ENCODE measurements around the gene PHIP.

PHIP gene

DNA sequence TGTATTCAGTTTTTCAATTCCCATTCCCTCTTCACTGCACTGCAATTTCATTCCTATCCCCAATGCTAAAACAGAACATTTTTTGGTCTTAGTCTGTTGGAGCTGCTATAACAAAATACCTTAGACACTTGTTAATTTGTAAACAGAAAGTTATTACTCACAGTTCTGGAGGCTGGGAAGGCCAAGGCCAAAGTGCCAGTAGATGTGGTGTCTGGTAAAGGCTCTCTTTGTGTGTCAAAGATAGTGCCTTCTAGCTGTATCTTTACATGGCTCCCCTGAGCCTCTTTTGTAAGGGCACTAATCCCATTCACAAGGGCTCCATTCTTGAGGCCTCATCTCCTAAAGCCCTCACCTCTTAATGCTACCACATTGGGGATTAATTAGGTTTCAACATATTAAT is 40.0 kb downstream of the PHIP start:
- Histone ChIP-seq H3K36me3 (ENCODE audit: control insufficient read depth, insufficient read depth, low read length) (peaks cover 4% of the 10 kb centered on the region), H3K4me3 (ENCODE audit: low read depth, low read length) (no peak overlapping the region), H3K9ac (ENCODE audit: low read depth, low read length) (no peak overlapping the region), H3K4me1 (ENCODE audit: control insufficient read depth, insufficient read depth, low read length) (no peaks in the 10 kb centered on the region), H3K9me3 (ENCODE audit: control insufficient read depth, insufficient read depth, low read length) (no peaks in the 10 kb centered on the region), H3K27me3 (ENCODE audit: control insufficient read depth, insufficient read depth, low read length) (no peaks in the 10 kb centered on the region)

DNA sequence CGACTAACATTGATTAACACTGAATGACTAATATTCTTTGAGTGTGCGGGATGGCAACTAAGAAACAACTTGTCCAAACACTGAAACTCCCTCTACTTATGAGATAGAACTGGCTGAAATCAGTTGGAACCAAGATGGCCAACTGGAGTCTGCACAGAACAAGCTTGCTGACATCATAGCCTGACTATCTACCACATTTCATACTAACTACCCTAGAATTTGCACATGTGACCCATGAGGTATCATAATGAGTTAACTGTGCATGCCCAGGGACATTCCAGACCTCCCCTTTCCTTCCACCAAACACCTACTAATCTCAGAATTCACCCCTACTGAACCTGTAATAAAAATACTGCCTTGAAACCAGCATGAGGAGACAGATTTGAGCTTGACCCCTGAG is 43.2 kb downstream of the PHIP start:
- Histone ChIP-seq H3K36me3 (ENCODE audit: control insufficient read depth, insufficient read depth, low read length) (peaks cover 4% of the 10 kb centered on the region), H3K27me3 (ENCODE audit: control insufficient read depth, insufficient read depth, low read length) (no peaks in the 10 kb centered on the region), H3K4me1 (ENCODE audit: control insufficient read depth, insufficient read depth, low read length) (no peaks in the 10 kb centered on the region), H3K9me3 (ENCODE audit: control insufficient read depth, insufficient read depth, low read length) (no peaks in the 10 kb centered on the region), H3K9ac (ENCODE audit: low read depth, low read length) (no peak overlapping the region), H3K4me3 (ENCODE audit: low read depth, low read length) (no peak overlapping the region)

GRCh38 chr6:79033279-79033678 is 44.8 kb downstream of the PHIP start:
- peaks cover 4% of the 10 kb centered on the region for H3K36me3 ChIP-seq (ENCODE audit: control insufficient read depth, insufficient read depth, low read length)
- no peak overlapping the region for H3K4me3 ChIP-seq (ENCODE audit: low read depth, low read length)
- H3K9me3 ChIP-seq (ENCODE audit: control insufficient read depth, insufficient read depth, low read length): no peaks in the 10 kb centered on the region
- no peak overlapping the region for H3K9ac ChIP-seq (ENCODE audit: low read depth, low read length)
- H3K27me3 ChIP-seq (ENCODE audit: control insufficient read depth, insufficient read depth, low read length): no peaks in the 10 kb centered on the region
- H3K4me1 ChIP-seq (ENCODE audit: control insufficient read depth, insufficient read depth, low read length): no peaks in the 10 kb centered on the region

GRCh38 chr6:79031821-79032590 is 46.0 kb downstream of the PHIP start:
- Histone ChIP-seq H3K4me3 (ENCODE audit: low read depth, low read length) (no peak overlapping the region), H3K27me3 (ENCODE audit: control insufficient read depth, insufficient read depth, low read length) (no peaks in the 10 kb centered on the region), H3K36me3 (ENCODE audit: control insufficient read depth, insufficient read depth, low read length) (no peaks in the 10 kb centered on the region), H3K4me1 (ENCODE audit: control insufficient read depth, insufficient read depth, low read length) (no peaks in the 10 kb centered on the region), H3K9me3 (ENCODE audit: control insufficient read depth, insufficient read depth, low read length) (no peaks in the 10 kb centered on the region), H3K9ac (ENCODE audit: low read depth, low read length) (no peak overlapping the region)

DNA sequence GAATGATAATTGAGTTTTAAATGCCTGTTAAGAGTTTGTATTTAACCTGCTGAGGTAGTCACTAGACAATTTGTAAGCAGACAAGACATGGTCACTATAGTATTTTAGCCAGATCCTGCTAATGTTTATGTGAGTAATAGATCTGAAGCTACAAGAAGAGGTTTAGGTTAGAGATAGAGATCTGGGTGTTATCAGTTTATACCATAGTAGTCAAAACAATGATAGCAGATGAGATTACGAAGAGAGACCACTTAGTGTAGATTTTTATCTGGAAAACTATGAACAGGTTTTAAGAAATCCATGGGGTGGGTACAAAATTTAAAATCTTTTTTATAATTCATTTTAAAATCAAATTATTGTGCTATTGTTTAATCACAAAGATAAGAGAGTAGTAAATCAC is 47.5 kb downstream of the PHIP start:
- H3K36me3 ChIP-seq (ENCODE audit: control insufficient read depth, insufficient read depth, low read length): no peaks in the 10 kb centered on the region
- no peaks in the 10 kb centered on the region for H3K9me3 ChIP-seq (ENCODE audit: control insufficient read depth, insufficient read depth, low read length)

GRCh38 chr6:79030023-79030422 is 48.0 kb downstream of the PHIP start:
- Histone ChIP-seq H3K4me1 (ENCODE audit: control insufficient read depth, insufficient read depth, low read length) (no peaks in the 10 kb centered on the region), H3K36me3 (ENCODE audit: control insufficient read depth, insufficient read depth, low read length) (no peaks in the 10 kb centered on the region), H3K9me3 (ENCODE audit: control insufficient read depth, insufficient read depth, low read length) (no peaks in the 10 kb centered on the region), H3K9ac (ENCODE audit: low read depth, low read length) (no peak overlapping the region), H3K27me3 (ENCODE audit: control insufficient read depth, insufficient read depth, low read length) (no peaks in the 10 kb centered on the region), H3K4me3 (ENCODE audit: low read depth, low read length) (no peak overlapping the region)

More for the DNA sequence above, 47.5 kb downstream of the PHIP start:
- Histone ChIP-seq H3K4me3 (ENCODE audit: low read depth, low read length) (no peak overlapping the region), H3K9ac (ENCODE audit: low read depth, low read length) (no peak overlapping the region), H3K4me1 (ENCODE audit: control insufficient read depth, insufficient read depth, low read length) (no peaks in the 10 kb centered on the region), H3K27me3 (ENCODE audit: control insufficient read depth, insufficient read depth, low read length) (no peaks in the 10 kb centered on the region)

GRCh38 chr6:79028641-79029314 is 49.3 kb downstream of the PHIP start:
- Histone ChIP-seq H3K4me3 (ENCODE audit: low read depth, low read length) (no peak overlapping the region), H3K4me1 (ENCODE audit: control insufficient read depth, insufficient read depth, low read length) (no peaks in the 10 kb centered on the region), H3K9ac (ENCODE audit: low read depth, low read length) (no peak overlapping the region), H3K27me3 (ENCODE audit: control insufficient read depth, insufficient read depth, low read length) (no peaks in the 10 kb centered on the region), H3K36me3 (ENCODE audit: control insufficient read depth, insufficient read depth, low read length) (no peaks in the 10 kb centered on the region), H3K9me3 (ENCODE audit: control insufficient read depth, insufficient read depth, low read length) (no peaks in the 10 kb centered on the region)

DNA sequence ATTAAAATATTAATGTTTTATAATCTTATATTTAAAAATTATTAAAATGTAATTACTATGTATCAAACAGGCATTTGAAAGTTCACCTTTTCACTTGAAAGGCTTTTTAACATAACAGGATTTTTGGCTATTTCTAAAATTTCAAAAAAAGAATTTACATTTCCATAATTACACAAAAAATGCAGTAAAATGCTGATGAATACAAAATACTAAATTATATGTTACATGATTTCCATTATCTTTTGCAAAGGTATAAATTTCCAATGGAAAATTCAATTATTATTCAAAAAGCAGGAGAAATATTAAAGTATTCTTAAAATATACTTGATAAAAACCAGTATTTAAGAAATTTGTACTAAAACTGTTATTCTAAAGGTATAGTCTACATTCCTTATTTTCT is 66.1 kb downstream of the PHIP start:
- Histone ChIP-seq H3K9me3 (ENCODE audit: control insufficient read depth, insufficient read depth, low read length) (no peaks in the 10 kb centered on the region), H3K27me3 (ENCODE audit: control insufficient read depth, insufficient read depth, low read length) (no peaks in the 10 kb centered on the region), H3K4me3 (ENCODE audit: low read depth, low read length) (no peak overlapping the region), H3K9ac (ENCODE audit: low read depth, low read length) (no peak overlapping the region), H3K4me1 (ENCODE audit: control insufficient read depth, insufficient read depth, low read length) (no peaks in the 10 kb centered on the region), H3K36me3 (ENCODE audit: control insufficient read depth, insufficient read depth, low read length) (no peaks in the 10 kb centered on the region)

DNA sequence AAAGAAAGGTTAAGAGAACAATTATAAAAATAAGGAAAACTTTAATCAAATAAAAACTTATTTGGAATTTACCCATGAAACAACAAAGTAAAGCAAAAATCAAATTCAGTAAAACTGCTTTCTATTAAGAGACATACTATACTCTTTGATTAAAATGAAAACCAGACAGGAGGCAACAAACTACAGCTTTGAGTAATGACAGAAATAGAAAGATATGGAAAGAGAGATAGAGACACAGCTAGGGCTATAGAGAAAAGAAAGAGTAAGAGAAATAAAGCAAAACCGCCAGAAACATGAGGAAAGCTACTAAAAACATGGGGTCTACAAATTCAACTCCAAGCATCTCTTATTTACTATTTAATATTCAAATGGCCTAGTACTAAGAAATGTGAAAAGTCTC is 67.6 kb downstream of the PHIP start:
- Histone ChIP-seq H3K27me3 (ENCODE audit: control insufficient read depth, insufficient read depth, low read length) (no peaks in the 10 kb centered on the region), H3K4me3 (ENCODE audit: low read depth, low read length) (no peak overlapping the region), H3K36me3 (ENCODE audit: control insufficient read depth, insufficient read depth, low read length) (no peaks in the 10 kb centered on the region), H3K9ac (ENCODE audit: low read depth, low read length) (no peak overlapping the region), H3K4me1 (ENCODE audit: control insufficient read depth, insufficient read depth, low read length) (no peaks in the 10 kb centered on the region), H3K9me3 (ENCODE audit: control insufficient read depth, insufficient read depth, low read length) (no peaks in the 10 kb centered on the region)

GRCh38 chr6:79009819-79010218 is 68.2 kb downstream of the PHIP start:
- Histone ChIP-seq H3K27me3 (ENCODE audit: control insufficient read depth, insufficient read depth, low read length) (no peaks in the 10 kb centered on the region), H3K36me3 (ENCODE audit: control insufficient read depth, insufficient read depth, low read length) (no peaks in the 10 kb centered on the region), H3K4me3 (ENCODE audit: low read depth, low read length) (no peak overlapping the region), H3K9me3 (ENCODE audit: control insufficient read depth, insufficient read depth, low read length) (no peaks in the 10 kb centered on the region), H3K9ac (ENCODE audit: low read depth, low read length) (no peak overlapping the region), H3K4me1 (ENCODE audit: control insufficient read depth, insufficient read depth, low read length) (no peaks in the 10 kb centered on the region)

DNA sequence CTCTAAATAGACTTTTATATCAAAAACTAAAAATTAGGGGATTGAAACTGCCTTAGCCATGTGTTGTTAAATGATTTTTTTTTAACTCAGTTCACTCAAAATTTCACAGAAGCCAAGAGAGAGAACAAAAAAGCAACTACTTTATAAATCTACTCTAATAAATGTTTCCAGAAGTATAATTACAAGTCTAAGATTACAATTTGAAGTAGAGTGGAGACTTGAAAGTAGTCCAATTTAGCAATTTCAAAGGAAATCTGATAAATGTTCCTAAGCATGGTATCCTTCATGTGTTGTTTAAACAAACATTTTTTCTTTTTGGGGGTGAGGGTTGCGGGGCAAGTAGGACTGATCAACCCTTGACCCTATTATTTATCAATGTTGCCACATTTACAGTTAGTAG is 72.6 kb downstream of the PHIP start:
- peaks cover 5% of the 10 kb centered on the region for H3K36me3 ChIP-seq (ENCODE audit: control insufficient read depth, insufficient read depth, low read length)
- H3K9ac ChIP-seq (ENCODE audit: low read depth, low read length): no peak overlapping the region
- H3K9me3 ChIP-seq (ENCODE audit: control insufficient read depth, insufficient read depth, low read length): no peaks in the 10 kb centered on the region
- no peaks in the 10 kb centered on the region for H3K27me3 ChIP-seq (ENCODE audit: control insufficient read depth, insufficient read depth, low read length)
- H3K4me1 ChIP-seq (ENCODE audit: control insufficient read depth, insufficient read depth, low read length): no peaks in the 10 kb centered on the region
- no peak overlapping the region for H3K4me3 ChIP-seq (ENCODE audit: low read depth, low read length)

DNA sequence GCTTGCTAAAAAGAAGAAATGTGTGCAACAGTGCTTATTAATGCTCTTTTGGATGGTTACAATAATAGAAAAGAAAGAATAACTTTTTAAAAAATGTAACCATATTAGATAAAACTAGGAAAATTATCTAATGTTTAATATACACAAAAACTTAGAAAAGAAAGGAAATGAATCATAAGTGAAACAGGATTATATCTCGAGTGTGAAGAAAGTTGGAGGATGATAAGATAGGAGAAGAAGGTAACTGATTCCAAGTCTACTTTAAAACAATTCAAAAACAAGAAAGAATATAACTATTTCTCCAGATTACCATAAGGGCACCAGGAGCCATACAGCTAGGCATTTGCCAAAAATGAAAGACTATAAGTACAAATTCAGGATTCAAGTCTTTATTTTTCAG is 73.0 kb downstream of the PHIP start:
- Histone ChIP-seq H3K36me3 (ENCODE audit: control insufficient read depth, insufficient read depth, low read length) (peaks cover 5% of the 10 kb centered on the region), H3K27me3 (ENCODE audit: control insufficient read depth, insufficient read depth, low read length) (no peaks in the 10 kb centered on the region), H3K9me3 (ENCODE audit: control insufficient read depth, insufficient read depth, low read length) (no peaks in the 10 kb centered on the region), H3K9ac (ENCODE audit: low read depth, low read length) (no peak overlapping the region), H3K4me3 (ENCODE audit: low read depth, low read length) (no peak overlapping the region), H3K4me1 (ENCODE audit: control insufficient read depth, insufficient read depth, low read length) (no peaks in the 10 kb centered on the region)
